OCI-LY7 (cell line): Measurements from ENCODE around the gene CPNE4. TPM values are rescaled to one million over a fixed set of nuclear protein-coding genes. Genes with fewer than 3 reads are reported as not detected.

ENCODE experiments used
- BruUV-seq: library from RNA; stranded (reverse); fragments of 400-500 nt; replicated peaks from 2 replicates; lab custom pipeline; 2021; lab: Mats Ljungman, UMichigan
- CTCF ChIA-PET: fragments of 300-600 bp; sonication (Branson Sonifier 250); formaldehyde crosslinking; loops from one replicate; lab custom pipeline; 2022; ENCODE audit warnings: antibody characterized with exemption; ENCODE audit not compliant: unreplicated experiment; lab: Charles Lee
- POLR2A ChIA-PET: fragments of 300-600 bp; sonication (Branson Sonifier 250); formaldehyde crosslinking; loops from one replicate; lab custom pipeline; 2022; ENCODE audit warnings: antibody characterized with exemption; lab: Charles Lee
- DNase-seq: peaks from one replicate; pipeline ENCODE4 v3.0.0-alpha.2; 2015; ENCODE audit warnings: low spot score
- H2AFZ ChIP-seq: fragments of 200-600 bp; sonication (generic), shearing (Covaris generic); 2 replicates; pipeline ENCODE4 v1.6.1; 2014; ENCODE audit warnings: mild to moderate bottlenecking, antibody characterized with exemption, low read length, moderate library complexity
- H3K27ac ChIP-seq: fragments of 200-600 bp; sonication (generic); 2 replicates; pipeline ENCODE4 v1.5.1; 2014; ENCODE audit warnings: mixed run types, low read depth, mild to moderate bottlenecking, moderate library complexity, low read length, inconsistent platforms; ENCODE audit not compliant: poor library complexity, severe bottlenecking
- H3K36me3 ChIP-seq: fragments of 200-600 bp; sonication (generic); 2 replicates; pipeline ENCODE4 v1.6.1; 2014; ENCODE audit warnings: mild to moderate bottlenecking, antibody characterized with exemption, low read length, moderate library complexity, mixed read lengths; ENCODE audit not compliant: insufficient read depth
- H3K4me1 ChIP-seq: fragments of 200-600 bp; sonication (generic); 2 replicates; pipeline ENCODE4 v1.5.1; 2014; ENCODE audit warnings: mild to moderate bottlenecking, low read length; ENCODE audit not compliant: insufficient read depth, poor library complexity, severe bottlenecking
- H3K4me2 ChIP-seq: fragments of 200-600 bp; sonication (generic); 2 replicates; pipeline ENCODE4 v1.6.1; 2014; ENCODE audit warnings: mild to moderate bottlenecking, low read length
- H3K4me3 ChIP-seq: fragments of 200-600 bp; sonication (generic); 2 replicates; pipeline ENCODE4 v1.5.1; 2014; ENCODE audit warnings: mild to moderate bottlenecking, low read depth, low read length; ENCODE audit not compliant: poor library complexity, severe bottlenecking
- H3K79me2 ChIP-seq: fragments of 200-600 bp; sonication (generic); 2 replicates; pipeline ENCODE4 v1.6.1; 2016; ENCODE audit warnings: low read depth, mild to moderate bottlenecking, low read length, moderate library complexity, mixed read lengths; ENCODE audit not compliant: insufficient read depth
- H3K9me2 ChIP-seq: fragments of 200-600 bp; sonication (generic); 2 replicates; pipeline ENCODE4 v1.6.1; 2016; ENCODE audit warnings: mild to moderate bottlenecking, low read length, mixed read lengths; ENCODE audit not compliant: insufficient read depth
- H3K9me3 ChIP-seq: fragments of 200-600 bp; sonication (generic); 2 replicates; pipeline ENCODE4 v1.6.1; 2014; ENCODE audit warnings: mild to moderate bottlenecking, mixed run types, low read length, mixed read lengths
- H4K20me1 ChIP-seq: fragments of 200-600 bp; sonication (generic); 2 replicates; pipeline ENCODE4 v1.6.1; 2014; ENCODE audit warnings: mild to moderate bottlenecking, antibody characterized with exemption, low read length, moderate library complexity, mixed read lengths; ENCODE audit not compliant: insufficient read depth
- CTCF ChIP-seq: fragments of 200-600 bp; sonication (generic); conservative IDR thresholded peaks from 2 replicates; pipeline ENCODE4 v1.5.1; 2014; ENCODE audit warnings: mild to moderate bottlenecking, antibody characterized with exemption, low read length, moderate library complexity, mixed read lengths
- EZH2phosphoT487 ChIP-seq: fragments of 200-600 bp; sonication (generic); IDR thresholded peaks from 2 replicates; pipeline ENCODE4 v1.6.1; 2018; ENCODE audit warnings: low read depth, borderline replicate concordance, mild to moderate bottlenecking, mixed run types, antibody characterized with exemption, low read length, moderate library complexity, mixed read lengths
- intact Hi-C: fragments of 100-400 bp; cut with micrococcal nuclease; formaldehyde crosslinking; loops from one replicate; pipeline ENCODE4 v1.10.0; 2022; ENCODE audit not compliant: unreplicated experiment
- total RNA-seq, 2 experiments: library from RNA; depleted of rRNA in 1 of 2; stranded (reverse); fragments of >200 nt in 1 of 2; shearing (Covaris generic) in 1 of 2; gene quantifications; 2 replicates each; pipeline ENCODE4 v1.2.3, GENCODE V29; 2014 to 2022

Gene CPNE4
- total RNA-seq, 2 experiments from 2014 or later = not detected

GRCh38 chr3:131636266-131636775, 398.5 kb downstream of the CPNE4 start:
- no peaks in the 10 kb centered on the region for H3K79me2 ChIP-seq
- no peaks in the 10 kb centered on the region for H3K4me1 ChIP-seq
- H2AFZ ChIP-seq = no peak overlapping the region
- intact Hi-C loops = no loop called here
- H3K36me3 ChIP-seq = no peaks in the 10 kb centered on the region
- ChIA-PET POLR2A (no interaction called here), CTCF (no interaction called here)
- no peaks in the 10 kb centered on the region for H3K9me3 ChIP-seq
- no peak overlapping the region for H3K4me2 ChIP-seq
- TF ChIP-seq CTCF = no peak
- no peak for TF ChIP-seq EZH2phosphoT487
- no peak overlapping the region for H3K27ac ChIP-seq
- H3K4me3 ChIP-seq = no peak overlapping the region
- no peaks in the 10 kb centered on the region for H3K9me2 ChIP-seq
- no peaks in the 10 kb centered on the region for H4K20me1 ChIP-seq
- no TSS peak for BruUV-seq
- no peak for DNase-seq

- no peaks in the 10 kb centered on the region for H3K79me2 ChIP-seq
- no TSS peak for BruUV-seq
Observed at GRCh38 chr3:131630807-131631206, 404.0 kb downstream of the CPNE4 start.

More at GRCh38 chr3:131630807-131631206, 404.0 kb downstream of the CPNE4 start:
- Histone ChIP-seq H3K9me2 (no peaks in the 10 kb centered on the region), H3K4me1 (no peaks in the 10 kb centered on the region), H3K9me3 (no peaks in the 10 kb centered on the region), H2AFZ (no peak overlapping the region), H3K4me2 (no peak overlapping the region), H4K20me1 (no peaks in the 10 kb centered on the region), H3K27ac (no peak overlapping the region), H3K36me3 (no peaks in the 10 kb centered on the region), H3K4me3 (no peak overlapping the region)
- intact Hi-C loops = no loop called here
- TF ChIP-seq CTCF (no peak), EZH2phosphoT487 (no peak)
- CTCF ChIA-PET = no interaction called here
- DNase-seq = no peak
- POLR2A ChIA-PET = no interaction called here
